HK-2 (cell line): ENCODE measurements around the gene NKAIN2.

ENCODE experiments used
- DNase-seq: peaks from one replicate; pipeline ENCODE4 v3.0.0-alpha.2; 2018; ENCODE audit not compliant: unreplicated experiment

The NKAIN2 gene

DNA sequence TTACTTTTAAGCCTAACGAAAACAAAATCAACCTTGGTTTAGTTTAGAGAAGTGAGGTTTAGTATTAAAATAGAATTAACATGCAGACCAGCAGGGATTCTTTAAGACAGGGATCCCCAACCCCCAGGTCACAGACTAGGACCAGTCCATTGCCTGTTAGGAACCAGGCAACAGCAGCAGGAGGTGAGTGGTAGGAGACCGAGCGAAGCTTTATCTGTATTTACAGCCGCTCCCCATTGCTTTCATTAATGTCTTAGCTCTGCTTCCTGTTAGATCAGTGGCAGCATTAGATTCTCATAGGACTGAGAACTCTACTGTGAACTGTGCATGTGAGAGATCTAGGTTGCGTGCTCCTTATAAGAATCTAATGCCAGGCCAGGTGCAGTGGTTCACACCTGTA is 225.9 kb downstream of the NKAIN2 start:
- DNase-seq = no peak

- no peak for DNase-seq
Measured at GRCh38 chr6:124033501-124033900, 229.8 kb downstream of the NKAIN2 start.

- DNase-seq = no peak
Measured at GRCh38 chr6:124036384-124036783, 232.7 kb downstream of the NKAIN2 start.

DNA sequence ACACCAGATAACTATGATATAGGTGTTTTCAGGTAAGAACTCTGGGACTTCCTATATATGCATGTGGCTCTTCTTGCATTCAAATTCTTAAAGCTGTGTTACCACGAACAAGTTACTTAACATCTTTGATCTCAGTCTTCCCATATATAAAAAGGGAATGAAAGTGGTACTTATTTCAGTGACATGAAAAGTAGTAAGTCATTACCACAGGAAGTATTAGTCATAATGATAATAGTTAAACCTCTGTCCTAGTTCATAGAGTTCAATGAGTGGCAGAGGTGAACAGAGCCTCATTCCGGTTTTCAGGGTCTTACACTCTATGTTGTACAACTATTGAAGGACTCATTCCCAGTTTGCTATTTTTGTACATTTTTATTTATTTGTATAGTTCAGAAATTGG is 237.0 kb downstream of the NKAIN2 start:
- no peak for DNase-seq

DNA sequence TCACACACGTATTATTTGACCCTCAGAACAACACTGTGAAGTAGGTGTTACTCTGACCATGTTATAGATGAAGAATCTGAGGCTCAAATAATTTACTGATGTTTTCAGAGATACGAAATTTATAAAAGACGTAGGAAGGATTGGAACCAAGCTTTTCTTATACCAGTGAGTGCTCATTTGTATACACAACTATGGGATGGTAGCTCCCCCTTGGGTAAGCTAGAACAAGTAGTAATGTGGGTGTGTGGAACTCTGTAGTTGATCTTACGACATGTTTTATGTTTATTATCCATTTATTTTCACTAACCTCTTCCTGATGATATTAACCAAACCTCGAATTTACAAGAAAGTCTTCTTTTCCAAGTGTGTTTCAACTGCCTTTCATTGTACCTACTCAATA is 248.5 kb downstream of the NKAIN2 start:
- DNase-seq = no peak

- DNase-seq = no peak
Measured at GRCh38 chr6:124053315-124053714, 249.7 kb downstream of the NKAIN2 start.

- DNase-seq = no peak
Measured at GRCh38 chr6:124054034-124054433, 250.4 kb downstream of the NKAIN2 start.

DNA sequence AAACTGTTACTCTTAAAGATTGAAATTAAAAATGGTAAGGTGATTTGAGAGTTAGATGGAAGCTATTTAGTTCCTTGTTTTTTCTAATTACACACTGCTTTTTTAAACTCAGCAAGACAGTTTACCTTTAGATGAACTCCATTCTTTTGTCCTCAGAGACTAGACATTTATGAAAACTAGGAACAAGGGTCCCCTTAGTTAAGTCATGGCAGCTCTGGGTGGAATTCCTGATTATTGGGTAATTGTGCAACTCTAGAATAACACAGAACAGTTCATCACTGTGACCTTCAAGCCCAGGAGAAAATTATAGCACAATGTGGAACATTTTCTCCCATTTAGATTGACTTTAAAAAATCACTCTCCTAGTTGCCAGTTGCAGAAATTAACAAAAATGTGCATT is 251.7 kb downstream of the NKAIN2 start:
- no peak for DNase-seq

DNA sequence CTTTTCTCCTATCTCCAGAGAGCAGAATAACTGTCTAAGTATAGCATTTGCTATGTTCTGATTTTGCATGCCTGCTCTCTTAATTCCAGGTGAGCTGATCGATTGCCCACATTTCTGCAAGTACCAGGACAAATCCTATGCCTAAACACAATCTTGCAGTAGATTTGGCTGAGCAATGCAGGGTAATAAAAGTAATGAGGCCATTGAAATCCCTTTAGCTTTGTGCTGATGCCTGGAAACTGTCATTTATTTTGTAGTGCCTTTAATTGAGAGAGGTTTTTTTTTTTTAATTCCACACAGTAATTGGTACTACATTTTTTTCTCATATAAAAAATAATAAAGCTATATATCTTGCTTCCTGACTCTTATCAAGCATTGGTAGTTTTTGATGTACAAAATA is 252.3 kb downstream of the NKAIN2 start:
- no peak for DNase-seq

DNA sequence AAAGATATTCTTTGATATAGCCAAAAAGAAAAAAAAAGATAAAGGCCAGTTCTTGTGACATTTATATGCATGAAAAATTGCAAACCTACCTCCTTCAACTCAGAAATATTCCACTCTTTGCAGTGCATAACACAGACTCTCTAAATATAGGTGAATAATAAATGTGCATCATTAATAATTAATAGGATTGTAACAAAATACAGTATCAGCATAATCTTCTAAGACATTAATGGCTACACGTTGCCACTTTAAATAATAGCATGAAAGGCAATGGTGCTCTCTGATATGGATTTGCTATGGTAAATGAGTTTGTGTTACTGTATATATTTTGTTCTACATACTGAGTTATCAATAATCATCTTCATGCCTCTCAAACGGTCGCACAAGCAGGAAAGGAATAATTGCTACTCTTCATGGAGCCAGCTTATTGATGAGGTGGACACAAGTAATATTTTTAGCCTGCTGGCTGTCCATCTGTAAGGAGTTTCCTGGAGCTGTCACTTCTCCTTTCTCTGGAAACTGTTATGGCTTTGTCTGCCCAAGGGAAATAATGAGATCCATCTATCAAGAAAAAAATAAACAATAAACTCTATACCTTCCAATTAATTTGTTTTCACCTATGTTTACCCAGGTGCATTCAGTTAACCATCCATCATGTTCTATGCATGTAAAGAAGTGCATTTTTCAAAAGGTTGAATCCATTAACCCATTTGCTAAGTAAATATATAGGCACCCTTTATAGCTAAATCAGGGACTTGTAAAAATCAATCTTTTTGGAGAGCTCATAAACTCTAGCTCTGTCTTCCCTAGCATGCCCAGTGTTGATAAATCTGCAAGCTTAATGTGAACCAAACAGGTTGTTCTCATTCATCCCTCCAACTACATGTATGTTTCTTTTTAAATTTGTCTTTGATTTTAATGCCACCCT is 253.0 kb downstream of the NKAIN2 start:
- no peak for DNase-seq

- no peak for DNase-seq
Measured at GRCh38 chr6:124057461-124057860, 253.8 kb downstream of the NKAIN2 start.

DNA sequence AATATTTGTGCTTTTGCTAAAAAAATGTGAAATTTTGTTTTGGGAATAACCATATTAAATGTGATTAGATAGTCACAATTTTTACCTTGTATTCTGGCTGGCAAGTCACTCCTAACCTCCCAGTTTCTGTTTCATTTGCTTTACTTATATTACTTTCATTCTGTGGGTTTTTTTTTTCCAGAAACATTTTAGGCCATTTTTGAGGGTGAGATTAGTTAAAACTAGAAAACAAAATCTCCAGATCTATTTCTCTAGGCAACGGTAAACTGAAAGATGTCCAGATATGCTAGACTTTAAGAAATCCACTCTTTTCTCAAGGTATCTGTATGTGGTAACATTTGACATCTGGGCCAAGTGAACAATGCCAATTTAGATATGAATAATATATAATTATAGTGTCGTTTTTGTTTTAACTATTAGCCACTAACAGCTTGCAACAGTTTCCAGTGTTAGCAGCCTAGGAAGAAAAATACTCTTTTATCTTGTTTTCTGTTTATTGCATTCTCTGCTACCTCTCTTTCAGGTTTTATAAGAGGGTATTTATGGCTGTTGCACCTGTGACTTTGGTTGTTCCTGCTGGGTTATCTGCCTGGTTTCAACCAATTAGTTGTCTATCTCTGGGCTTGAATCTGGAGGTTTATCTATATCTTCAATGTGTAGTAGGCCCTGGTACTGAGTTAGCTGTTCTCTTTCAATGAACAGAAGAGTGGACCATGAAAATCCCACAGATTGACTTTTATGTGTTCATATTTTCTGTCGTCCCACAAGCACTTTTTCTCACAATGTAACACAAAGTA is 260.9 kb downstream of the NKAIN2 start:
- DNase-seq = no peak

GRCh38 chr6:124066269-124066668 is 262.6 kb downstream of the NKAIN2 start:
- no peak for DNase-seq

- no peak for DNase-seq
Measured at GRCh38 chr6:124066946-124067552, 263.4 kb downstream of the NKAIN2 start.

DNA sequence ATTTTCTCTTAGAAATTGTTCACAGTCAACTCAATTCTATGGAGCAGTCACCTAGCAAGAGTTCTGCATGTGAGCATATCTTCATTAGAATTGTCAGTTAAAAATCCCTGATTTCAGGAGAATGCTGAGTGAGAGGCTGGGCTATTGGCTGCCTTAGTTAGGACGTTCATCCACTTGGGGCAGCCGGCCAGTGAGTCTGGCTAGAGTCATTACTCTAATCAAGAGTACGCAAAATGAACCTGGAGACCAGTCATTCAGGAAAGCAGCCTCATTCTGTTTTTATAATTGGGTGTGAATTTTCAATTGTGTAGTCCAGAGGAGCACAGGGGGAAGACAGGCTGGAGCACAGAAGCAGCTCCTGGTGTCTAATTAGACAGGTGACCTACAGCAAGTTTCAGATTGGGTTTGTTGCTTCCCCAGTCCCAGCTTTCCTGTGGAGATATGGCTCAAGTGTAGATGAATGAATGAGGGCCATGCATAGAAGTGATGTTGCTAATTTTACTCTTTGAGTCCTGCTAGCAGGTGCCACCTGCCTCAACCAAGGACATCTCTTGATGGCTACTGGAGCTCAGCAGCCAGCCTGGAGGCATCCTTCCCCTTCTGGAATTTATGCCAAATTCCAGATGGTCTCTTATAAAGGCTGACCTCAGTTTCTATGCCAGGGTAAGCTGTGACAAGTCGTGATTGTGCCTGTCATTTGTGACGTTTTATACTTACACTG is 265.7 kb downstream of the NKAIN2 start:
- DNase-seq = no peak

- no peak for DNase-seq
Measured at GRCh38 chr6:124073021-124073420, 269.4 kb downstream of the NKAIN2 start.

DNA sequence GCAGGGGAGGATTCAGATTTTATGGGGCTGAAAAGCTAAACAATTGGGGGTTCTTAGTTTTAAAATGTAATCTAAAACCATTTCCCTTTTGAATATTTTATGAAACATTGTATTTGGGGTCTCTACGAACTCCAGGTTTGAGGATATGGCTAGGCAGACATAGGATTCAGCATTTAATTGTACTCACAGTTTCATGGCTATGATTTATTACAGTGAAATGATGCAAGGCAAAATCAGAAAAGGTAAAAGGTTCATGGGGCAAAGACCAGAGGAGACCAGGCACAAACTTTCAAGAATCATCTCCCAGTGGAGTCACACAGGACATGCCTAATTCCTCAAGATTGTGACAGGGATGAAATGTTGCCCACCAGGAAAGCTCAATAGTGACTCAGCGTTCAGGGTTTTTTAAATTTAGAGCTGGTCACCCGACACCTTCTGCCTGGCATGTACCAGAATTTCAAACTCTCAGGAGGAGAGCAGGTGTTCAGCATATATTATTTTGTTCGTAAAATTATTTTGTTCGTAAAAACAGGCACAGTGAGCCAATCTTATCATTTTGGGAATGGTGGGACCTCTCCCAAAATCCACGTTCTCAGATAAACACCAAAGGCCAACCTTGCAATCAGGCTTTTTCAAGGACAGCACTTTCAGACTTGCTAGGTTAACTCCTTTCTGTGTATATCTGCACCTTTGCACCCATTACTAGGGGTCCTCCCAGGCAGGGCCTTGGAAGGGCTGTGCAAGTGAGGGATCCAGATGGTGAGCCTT is 270.3 kb downstream of the NKAIN2 start:
- DNase-seq = no peak

DNA sequence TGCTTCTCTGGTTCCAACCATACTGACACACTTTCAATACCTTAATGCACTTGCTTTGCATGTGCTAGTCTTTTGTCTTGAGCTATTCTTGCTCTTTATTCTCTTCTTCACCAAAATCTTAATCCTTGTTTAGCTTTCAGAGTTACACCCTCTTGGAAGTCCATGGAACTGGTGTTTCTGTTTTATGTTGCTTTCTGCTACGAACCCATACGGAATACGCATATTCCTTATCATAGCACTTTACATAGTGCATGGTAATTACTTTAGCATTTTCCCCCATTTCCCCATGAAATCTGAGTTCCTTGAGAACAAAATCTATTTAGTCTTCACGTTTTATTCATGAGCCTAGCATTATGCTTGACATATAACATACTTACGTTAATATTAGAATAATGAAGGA is 270.9 kb downstream of the NKAIN2 start:
- DNase-seq = no peak

DNA sequence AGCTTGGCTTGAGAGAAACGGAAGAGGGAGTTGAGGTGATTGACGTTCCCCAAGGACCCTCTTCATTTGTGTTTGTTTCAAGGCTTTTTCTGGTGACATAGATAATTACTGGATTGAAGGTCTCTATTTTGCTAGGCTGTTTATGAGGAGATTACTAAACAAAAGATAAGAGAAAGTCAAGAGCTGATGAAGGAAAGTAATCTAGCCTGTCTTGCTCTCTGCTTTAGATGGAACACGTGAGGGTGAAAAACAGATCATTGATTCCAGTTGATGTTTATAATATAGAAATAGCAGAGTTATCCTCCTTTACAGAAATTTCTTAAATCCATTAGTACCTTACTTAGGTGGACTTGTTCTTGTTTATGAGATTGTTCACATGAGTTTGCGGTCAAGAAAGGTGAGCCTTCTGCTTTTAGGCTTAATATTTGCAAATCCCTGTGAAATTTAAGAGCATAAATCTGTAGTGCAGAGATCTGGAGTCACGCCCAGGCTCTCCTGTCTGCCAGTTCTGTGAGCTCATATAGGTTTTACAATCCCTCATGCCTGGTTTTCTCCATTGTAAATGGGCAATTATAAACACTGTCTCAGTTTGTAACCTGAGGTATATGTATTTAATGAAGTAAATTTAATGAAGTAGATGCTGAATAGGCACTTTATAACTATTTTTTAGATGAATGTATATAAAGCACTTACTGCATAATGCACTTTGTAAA is 272.8 kb downstream of the NKAIN2 start:
- no peak for DNase-seq

DNA sequence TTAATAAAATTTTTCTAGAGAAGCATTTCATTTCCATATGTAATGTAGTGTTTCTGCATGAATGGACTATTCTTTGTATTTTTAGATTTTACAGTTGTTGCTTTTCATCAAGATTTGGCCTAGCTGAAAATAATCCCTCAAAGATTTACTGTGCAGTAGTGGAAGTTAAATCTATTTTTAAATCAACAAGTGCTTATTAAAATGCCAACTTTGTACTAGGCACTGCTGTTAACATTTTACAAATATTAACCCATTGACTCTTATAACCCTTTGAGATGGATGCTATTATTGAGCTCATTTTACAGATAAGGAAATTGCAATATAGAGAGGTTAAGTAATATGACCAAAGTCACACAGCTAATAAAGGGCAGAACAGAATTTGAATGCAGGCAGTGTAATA is 274.5 kb downstream of the NKAIN2 start:
- DNase-seq = no peak
